PFSK-1 (cell line): ENCODE measurements around the gene SMIM30.

Experiments
- FOXP2 ChIP-seq: optimal IDR thresholded peaks from 2 replicates; pipeline ENCODE3; 2011; ENCODE audit warnings: borderline replicate concordance, control low read depth, inconsistent platforms; ENCODE audit not compliant: insufficient read depth; ENCODE audit errors: extremely low read length, extremely low read depth
- POLR2AphosphoS5 ChIP-seq: IDR thresholded peaks from 2 replicates; pipeline ENCODE4 v1.6.1; 2012; ENCODE audit warnings: low read depth, mild to moderate bottlenecking, control low read depth, low read length, moderate library complexity
- REST ChIP-seq, 2 experiments: IDR thresholded peaks; 2 replicates each; pipeline versions ENCODE4 v1.6.1 to v1.8.0; 2011 to 2012; ENCODE audit warnings: low read depth in 2 of 2, low read length in 2 of 2, control low read depth in 1 of 2, inconsistent platforms in 1 of 2, mild to moderate bottlenecking in 1 of 2, moderate library complexity in 1 of 2; ENCODE audit not compliant: insufficient read depth in 1 of 2
- SIN3A ChIP-seq: IDR thresholded peaks from 2 replicates; pipeline ENCODE4 v1.6.1; 2012; ENCODE audit warnings: mild to moderate bottlenecking, low read length, moderate library complexity, borderline replicate concordance; ENCODE audit not compliant: insufficient read depth
- TAF1 ChIP-seq: IDR thresholded peaks from 2 replicates; pipeline ENCODE4 v1.6.1; 2012; ENCODE audit warnings: low read length, control low read depth, borderline replicate concordance; ENCODE audit not compliant: insufficient read depth

The SMIM30 gene

GRCh38 chr7:113109718-113110117 lies 8.6 kb downstream of the SMIM30 start:
- no peak for TF ChIP-seq REST (IDR thresholded peaks at IDR 0.05; ENCODE audit: insufficient read depth in 1 of 2, low read depth in 2 of 2, low read length in 2 of 2)
- no peak for TF ChIP-seq POLR2AphosphoS5
- TF ChIP-seq TAF1 = no peak
- TF ChIP-seq FOXP2 = no peak
- no peak for TF ChIP-seq SIN3A

- TF ChIP-seq SIN3A (no peak), TAF1 (no peak)
These were observed 18.2 kb downstream of the SMIM30 start for GRCh38 chr7:113100121-113100603.

- TF ChIP-seq TAF1 (no peak), FOXP2 (no peak), POLR2AphosphoS5 (no peak), REST (IDR thresholded peaks at IDR 0.05; ENCODE audit: insufficient read depth in 1 of 2, low read depth in 2 of 2, low read length in 2 of 2) (no peak), SIN3A (no peak)
These were observed 19.0 kb downstream of the SMIM30 start for GRCh38 chr7:113099284-113099919.

- TF ChIP-seq SIN3A (no peak), REST (IDR thresholded peaks at IDR 0.05; ENCODE audit: insufficient read depth in 1 of 2, low read depth in 2 of 2, low read length in 2 of 2) (no peak), TAF1 (no peak), POLR2AphosphoS5 (no peak), FOXP2 (no peak)
These were observed 23.7 kb downstream of the SMIM30 start for GRCh38 chr7:113094517-113095249.

GRCh38 chr7:113093561-113093960 lies 24.8 kb downstream of the SMIM30 start:
- TF ChIP-seq POLR2AphosphoS5 (no peak), REST (IDR thresholded peaks at IDR 0.05; ENCODE audit: insufficient read depth in 1 of 2, low read depth in 2 of 2, low read length in 2 of 2) (no peak), TAF1 (no peak), SIN3A (no peak), FOXP2 (no peak)
